ENCODE results near the gene EHHADH.
"Not testable (repeated sequence)": the region's sequence is repeated elsewhere in the genome, so short reads cannot be mapped to it uniquely, and the experiment has no call there.

- TF ChIP-seq CBX3 (IDR thresholded peaks at IDR 0.05; ENCODE audit: low read depth); JUND (IDR thresholded peaks at IDR 0.05); TCF7L2 (IDR thresholded peaks at IDR 0.05; ENCODE audit: borderline replicate concordance, extremely low read depth, insufficient read depth, insufficient read length); EZH2phosphoT487 (IDR thresholded peaks at IDR 0.05; ENCODE audit: borderline replicate concordance); CTCF (IDR thresholded peaks at IDR 0.05 in 2 of 3, conservative IDR thresholded peaks at IDR 0.05 in 1 of 3; ENCODE audit: borderline replicate concordance in 1 of 3, insufficient read depth in 1 of 3, low read depth in 2 of 3, low read length in 2 of 3); SRF (IDR thresholded peaks at IDR 0.05; ENCODE audit: low read depth); ZFX (IDR thresholded peaks at IDR 0.05): not testable (repeated sequence)
Observed at GRCh38 chr3:185226526-185226925, 27.3 kb downstream of the EHHADH start.

All from HCT116 (cell line).